Smooth muscle cell of the brain vasculature (primary cell): ENCODE results near the gene CDC42.

Source experiments
- DNase-seq: peaks from one replicate; pipeline ENCODE4 v3.0.0-alpha.2; 2012; ENCODE audit warnings: low read depth, low spot score

CDC42 gene

GRCh38 chr1:22128392-22128791 is 75.9 kb downstream of the CDC42 start:
- DNase-seq = no peak

DNA sequence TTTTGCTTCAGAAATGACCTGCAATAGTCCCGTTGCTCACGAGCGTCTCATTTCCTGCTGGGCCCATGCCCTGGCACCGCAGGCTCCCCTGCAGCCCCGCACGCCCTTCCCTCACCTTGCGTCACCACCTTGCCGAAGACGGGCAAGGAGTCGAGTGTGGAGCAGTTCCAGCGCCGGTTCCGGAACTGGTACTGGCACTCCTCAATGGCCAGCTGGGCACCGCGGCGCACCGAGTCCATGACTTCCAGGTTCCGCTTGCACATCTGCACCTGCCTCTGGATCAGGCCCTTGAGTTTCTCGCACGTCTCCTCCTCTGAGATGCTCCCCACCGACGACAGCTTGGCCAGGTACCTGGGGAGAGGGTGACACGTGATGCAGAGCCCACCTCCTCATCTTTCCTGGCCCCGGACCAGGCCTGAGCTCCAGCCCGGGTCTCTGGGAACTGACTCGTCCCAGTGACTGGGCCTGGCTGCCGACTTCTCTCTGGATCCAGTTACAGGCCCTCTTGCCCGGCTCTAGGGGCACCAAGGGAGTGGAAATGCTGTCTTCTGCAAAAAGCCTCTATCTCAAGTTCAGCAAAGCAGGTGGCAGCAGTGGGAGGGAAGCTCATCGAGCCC is 77.1 kb downstream of the CDC42 start:
- no peak for DNase-seq

- DNase-seq = no peak
These were observed 78.6 kb downstream of the CDC42 start for GRCh38 chr1:22131062-22131461.

DNA sequence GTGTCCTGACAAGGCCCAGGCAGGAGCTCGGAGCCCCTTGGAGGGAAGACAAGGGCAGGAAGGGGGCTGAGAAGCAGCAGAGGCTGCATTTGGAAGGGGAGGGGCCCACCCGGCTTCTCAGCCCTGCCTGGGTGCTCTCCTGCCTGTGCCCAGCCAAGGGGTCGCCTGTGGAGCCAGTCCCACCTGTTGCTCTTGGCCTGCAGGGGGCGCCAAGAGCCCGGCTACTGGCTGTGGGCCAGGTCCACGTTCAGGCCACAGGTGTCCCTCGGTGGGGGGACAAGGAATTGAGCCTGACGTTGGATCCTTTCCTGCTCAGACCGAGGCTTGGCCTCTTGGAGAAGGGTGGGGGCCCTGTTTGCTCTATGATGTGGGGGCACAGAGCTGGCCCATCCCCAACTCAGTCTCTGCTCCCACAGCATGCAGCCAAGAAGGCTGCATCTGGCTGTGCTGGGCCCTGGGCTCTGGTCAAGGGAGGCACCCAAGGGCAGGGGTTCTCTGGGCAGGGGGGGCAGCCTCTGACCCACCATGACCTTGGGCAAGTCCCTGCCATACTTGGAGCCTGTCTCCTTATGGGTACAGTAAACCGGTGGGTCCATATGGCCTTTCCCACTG is 79.5 kb downstream of the CDC42 start:
- DNase-seq = no peak

- no peak for DNase-seq
These were observed 80.2 kb downstream of the CDC42 start for GRCh38 chr1:22132517-22133235.

GRCh38 chr1:22133247-22133930 is 80.9 kb downstream of the CDC42 start:
- DNase-seq = no peak

DNA sequence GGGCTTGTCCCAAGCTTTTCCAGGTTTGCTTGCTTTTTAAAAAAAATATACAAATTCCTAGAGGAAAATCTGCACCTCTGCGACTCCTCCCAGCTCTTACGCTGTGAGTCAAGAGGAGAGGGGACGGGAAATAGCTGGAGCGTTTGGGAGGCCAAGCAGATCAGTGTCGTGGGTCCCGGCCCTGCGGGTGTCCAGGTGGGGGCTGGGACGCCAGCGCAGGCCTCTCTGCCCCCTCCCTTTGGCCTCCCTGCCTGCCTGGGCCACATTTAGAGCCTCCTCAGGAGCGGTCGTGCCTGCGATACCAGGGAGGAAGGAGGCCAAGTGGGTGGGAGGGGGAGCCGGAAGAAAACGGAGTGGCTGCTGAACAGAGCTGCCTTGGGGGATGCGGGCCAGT is 81.4 kb downstream of the CDC42 start:
- no peak for DNase-seq

DNA sequence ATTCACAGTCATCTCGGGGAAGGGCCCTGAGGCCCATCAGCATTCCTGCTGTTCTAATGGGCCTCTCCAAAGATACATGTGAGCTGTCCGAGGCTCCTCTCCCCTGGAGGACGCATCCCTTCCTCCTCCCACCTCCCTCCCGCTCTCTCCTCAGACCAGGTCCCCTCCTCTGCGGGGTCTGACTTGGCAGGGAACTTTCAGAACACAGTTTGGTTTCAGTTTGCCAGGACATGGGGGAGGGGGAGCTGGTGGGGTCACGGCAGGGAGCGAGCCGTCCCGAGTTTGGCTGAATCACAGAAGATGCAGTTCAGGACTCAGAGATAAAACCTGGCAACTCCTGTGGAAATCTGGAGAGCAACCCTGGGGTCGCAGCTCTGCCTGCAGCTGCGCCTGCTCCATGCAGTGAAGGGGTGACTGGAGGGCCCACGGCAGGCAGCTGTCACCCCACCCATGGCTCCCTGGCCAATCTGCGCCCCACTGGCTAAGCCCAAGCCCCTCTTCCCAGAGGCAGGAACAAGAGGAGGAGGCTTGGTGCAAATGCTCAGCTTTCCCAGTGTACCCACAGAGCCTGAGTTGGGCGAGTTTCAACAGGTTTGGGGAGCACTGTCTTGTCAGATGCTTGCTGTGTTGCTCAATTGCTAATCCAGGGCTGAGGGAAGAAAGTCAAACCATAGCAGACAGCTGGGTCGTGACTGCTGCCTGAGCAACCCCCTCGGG is 84.7 kb downstream of the CDC42 start:
- no peak for DNase-seq

DNA sequence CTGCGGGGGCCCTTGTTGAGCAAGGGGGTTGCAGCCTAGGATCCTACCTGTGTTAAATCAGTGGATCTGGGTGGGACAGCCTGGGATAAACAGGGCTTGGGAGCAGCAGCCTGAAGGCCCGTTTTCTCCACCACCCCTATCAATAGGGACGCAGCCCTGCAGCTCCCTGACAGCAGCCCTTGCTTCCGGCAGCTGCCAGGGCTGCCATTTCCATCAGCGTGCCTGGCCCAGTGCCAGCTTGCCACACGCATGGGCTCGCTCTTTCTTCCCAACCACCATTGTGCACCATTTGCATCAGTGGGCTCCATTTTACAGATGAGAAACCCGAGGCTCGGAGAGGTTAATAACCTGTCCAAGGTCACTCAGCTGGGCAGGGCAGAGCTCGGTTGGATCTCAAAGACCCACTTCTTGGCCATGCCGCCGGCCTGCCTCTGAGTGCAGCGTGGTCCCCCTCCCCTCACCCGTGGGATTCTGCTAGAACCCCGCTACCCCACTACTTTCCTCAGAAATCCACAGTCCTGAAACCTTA is 86.6 kb downstream of the CDC42 start:
- DNase-seq = no peak

GRCh38 chr1:22139817-22140216 is 87.3 kb downstream of the CDC42 start:
- DNase-seq = no peak
